Stimulated activated CD4-positive, alpha-beta T cell treated with anti-CD3 and anti-CD28 coated beads, TNF-alpha, amount 100 ng/mL, for 48 hours (primary cell): ENCODE data around the gene LMAN2.
"Not testable (repeated sequence)": the region's sequence is repeated elsewhere in the genome, so short reads cannot be mapped to it uniquely, and the experiment has no call there.

Experiments used
- DNase-seq, 3 donors: peaks; one replicate each; pipeline ENCODE4 v3.0.0-alpha.2; 2020; ENCODE audit warnings: low read depth in 3 of 3

The LMAN2 gene

DNA sequence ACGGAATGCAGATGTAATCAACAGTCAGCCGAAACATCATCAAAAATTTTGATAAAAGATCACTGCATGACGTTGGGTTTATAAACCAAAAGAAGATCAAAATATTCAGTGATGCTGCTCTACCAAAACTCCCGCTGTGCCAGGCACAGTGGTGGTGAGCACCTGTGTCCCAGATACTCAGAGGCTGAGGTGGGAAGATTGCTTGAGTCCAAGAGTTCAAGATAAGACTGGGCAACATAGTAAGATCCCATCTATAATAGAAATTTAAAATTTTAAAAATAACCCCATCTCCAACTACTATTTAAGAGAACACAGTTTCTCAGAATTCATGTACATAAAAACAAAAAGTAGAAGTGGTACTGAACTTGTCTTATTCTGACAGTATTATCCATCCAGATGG, 3.8 kb downstream of the LMAN2 start:
- no peak for DNase-seq

GRCh38 chr5:177346820-177347219, 4.6 kb downstream of the LMAN2 start:
- no peak for DNase-seq

GRCh38 chr5:177344891-177345290, 6.6 kb downstream of the LMAN2 start:
- DNase-seq = no peak

DNA sequence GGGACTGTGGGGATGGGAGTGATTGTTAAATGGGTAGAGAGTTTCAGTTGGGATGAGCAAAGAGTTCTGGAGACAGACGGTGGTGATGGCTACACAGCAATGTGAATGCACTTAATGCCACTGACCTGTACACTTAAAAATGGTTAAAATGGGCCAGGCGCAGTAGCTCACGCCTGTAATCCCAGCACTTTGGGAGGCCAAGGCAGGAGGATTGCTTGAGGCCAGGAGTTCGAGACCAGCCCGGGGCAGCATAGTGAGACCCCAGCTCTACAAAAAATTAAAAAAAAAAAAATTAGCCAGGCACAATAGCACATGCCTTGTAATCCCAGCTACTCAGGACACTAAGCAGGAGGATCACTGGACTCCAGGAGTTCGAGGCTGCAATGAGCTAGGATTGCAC, 7.7 kb downstream of the LMAN2 start:
- DNase-seq = no peak

GRCh38 chr5:177343000-177343399, 8.5 kb downstream of the LMAN2 start:
- not testable (repeated sequence) for DNase-seq

- DNase-seq = no peak
These were observed 12.3 kb downstream of the LMAN2 start for GRCh38 chr5:177339107-177339638.

- no peak for DNase-seq
These were observed 13.0 kb downstream of the LMAN2 start for GRCh38 chr5:177338251-177339106.

- no peak for DNase-seq
These were observed 14.6 kb downstream of the LMAN2 start for GRCh38 chr5:177336603-177337494.

- DNase-seq = no peak
These were observed 15.4 kb downstream of the LMAN2 start for GRCh38 chr5:177336112-177336511.

GRCh38 chr5:177335701-177336065, 15.8 kb downstream of the LMAN2 start:
- DNase-seq = no peak

DNA sequence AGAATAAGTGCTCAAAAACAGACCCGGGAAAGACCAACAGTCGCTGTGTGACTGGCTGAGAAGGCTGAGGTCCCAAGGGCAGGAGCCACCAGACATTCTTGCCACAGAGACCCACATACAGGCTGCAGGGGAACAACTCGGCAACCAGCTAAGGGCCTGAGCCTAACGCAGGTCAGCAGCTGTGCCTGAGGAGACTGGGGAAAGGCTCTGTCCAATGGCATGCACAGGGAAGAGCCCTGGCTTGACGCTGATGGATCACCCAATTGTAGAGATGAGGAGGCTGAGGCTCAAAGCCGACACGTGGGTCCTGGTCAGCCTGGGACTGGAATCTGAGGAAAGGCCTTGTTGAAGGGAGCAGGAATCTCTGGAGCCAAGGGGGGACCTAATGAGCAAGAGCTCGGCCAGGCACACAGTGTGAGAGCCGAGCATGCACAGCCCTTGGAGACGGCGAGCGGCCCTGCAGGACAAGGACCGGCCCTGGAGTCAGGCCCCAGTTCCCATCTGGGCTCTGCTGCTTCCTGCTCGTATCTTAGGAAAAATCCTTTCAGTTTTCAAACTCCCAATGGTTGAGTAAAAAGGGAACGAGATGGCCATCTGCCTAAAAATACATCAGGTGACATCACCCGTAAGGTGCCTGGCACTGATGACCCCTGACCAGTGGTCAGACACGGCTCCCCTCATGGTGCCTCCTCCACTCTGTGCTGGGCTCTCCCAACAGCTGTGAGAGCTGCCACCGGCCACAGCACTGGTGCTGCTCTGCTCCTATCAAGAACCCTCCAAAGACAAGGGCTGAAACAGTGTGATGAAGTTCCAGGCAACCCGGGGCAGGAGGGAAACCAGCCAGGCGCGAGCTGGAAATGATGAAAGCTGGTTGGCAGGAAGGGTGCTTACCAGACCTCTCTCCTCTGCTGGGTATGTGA, 16.4 kb downstream of the LMAN2 start:
- DNase-seq = no peak

DNA sequence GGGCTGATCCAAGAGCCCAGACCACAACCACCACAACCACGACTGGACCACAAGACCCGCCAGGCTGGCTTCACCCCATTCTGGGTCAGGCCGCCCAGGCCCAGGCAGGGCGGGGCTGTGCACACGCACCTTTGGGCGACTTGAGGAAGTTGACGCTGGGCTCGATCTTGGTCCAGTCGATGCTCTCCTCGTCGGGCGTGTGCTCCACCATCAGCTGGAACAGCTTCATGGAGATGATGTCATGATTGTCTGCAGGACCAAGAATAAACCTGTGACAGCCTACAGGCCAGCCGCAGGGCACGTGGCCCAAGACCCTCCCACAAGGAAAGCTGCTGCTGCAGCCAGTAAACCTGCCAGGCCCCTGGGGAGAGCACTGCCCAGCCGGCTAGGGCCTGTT, 17.3 kb downstream of the LMAN2 start:
- DNase-seq = no peak

GRCh38 chr5:177333420-177334154, 17.9 kb downstream of the LMAN2 start:
- DNase-seq = no peak

- no peak for DNase-seq
These were observed 18.6 kb downstream of the LMAN2 start for GRCh38 chr5:177332896-177333260.

DNA sequence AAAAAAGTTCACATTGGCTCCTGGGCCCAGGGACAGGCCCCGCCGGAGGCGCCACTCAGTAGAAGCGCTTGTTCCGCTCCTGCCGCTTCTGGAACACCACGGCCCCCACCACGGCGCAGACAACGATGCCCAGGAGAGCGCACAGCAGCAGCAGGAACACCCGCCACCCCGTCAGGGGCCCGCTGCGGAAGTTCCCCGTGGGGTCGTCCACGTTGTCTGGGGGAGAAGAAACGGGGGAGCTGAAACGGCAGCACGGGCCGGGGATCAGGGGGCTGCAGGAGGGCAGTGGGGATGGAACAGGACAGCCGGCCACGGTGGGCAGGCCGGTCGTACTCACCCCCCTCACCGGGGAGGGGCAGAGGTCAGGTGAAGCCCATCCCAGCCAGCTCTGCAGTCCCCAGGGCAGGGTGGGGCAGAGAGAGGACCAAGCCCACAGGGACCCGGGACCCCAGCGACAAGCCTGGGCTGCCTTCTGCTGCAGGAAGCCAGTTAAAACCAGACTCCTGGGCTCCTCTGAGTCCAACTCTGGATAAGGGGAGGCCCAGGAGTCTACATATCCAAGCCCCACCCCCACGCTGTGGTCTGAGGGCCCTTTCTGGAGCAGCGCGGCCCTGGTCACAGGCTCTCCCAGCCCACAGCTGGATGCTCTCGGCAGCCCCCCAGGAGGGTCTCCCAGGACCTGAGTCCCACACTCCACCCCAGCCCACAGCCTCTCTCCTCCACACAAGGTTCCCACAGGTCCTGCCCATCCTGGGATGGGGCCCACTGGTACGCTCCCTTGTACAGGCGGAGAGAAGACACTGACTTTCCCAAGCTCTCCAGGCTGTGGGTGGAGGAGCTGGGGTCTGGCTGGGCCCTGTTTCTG, 19.2 kb downstream of the LMAN2 start:
- no peak for DNase-seq

- DNase-seq = no peak
These were observed 20.3 kb downstream of the LMAN2 start for GRCh38 chr5:177330991-177331842.

GRCh38 chr5:177329883-177330282, 21.6 kb downstream of the LMAN2 start:
- no peak for DNase-seq

- no peak for DNase-seq
These were observed 22.8 kb downstream of the LMAN2 start for GRCh38 chr5:177328545-177329231.
